Smooth muscle cell (in vitro differentiated cells): ENCODE measurements around the gene KRTAP5-6. TPM values are rescaled to one million over a fixed set of nuclear protein-coding genes. Genes with fewer than 3 reads are reported as not detected.
A peak's percentile ranks its signal among the peaks of the same experiment; 100 is the strongest.
"Not testable (repeated sequence)": the region's sequence is repeated elsewhere in the genome, so short reads cannot be mapped to it uniquely, and the experiment has no call there.

Source experiments
- DNase-seq: peaks from one replicate; lab custom pipeline; 2025; ENCODE audit not compliant: unreplicated experiment; lab: John Stamatoyannopoulos, UW
- H2AFZ ChIP-seq: fragments of 200-600 bp; sonication (generic); 2 replicates; pipeline ENCODE4 v1.6.0; 2016; ENCODE audit warnings: antibody characterized with exemption, low read depth, mild to moderate bottlenecking
- H3F3A ChIP-seq: fragments of 200-600 bp; sonication (generic); 2 replicates; pipeline ENCODE4 v1.6.0; 2017; ENCODE audit warnings: antibody characterized with exemption, low read depth
- H3K27ac ChIP-seq: fragments of 200-600 bp; sonication (generic); 2 replicates; pipeline ENCODE4 v1.5.1; 2016; ENCODE audit warnings: low read depth, mild to moderate bottlenecking
- H3K27me3 ChIP-seq: fragments of 200-600 bp; sonication (generic); 2 replicates; pipeline ENCODE4 v1.6.1; 2016; ENCODE audit warnings: low read depth, mild to moderate bottlenecking
- H3K36me3 ChIP-seq: fragments of 200-600 bp; sonication (generic); 2 replicates; pipeline ENCODE4 v1.5.1; 2016; ENCODE audit warnings: low read depth
- H3K4me1 ChIP-seq: fragments of 200-600 bp; sonication (generic); 2 replicates; pipeline ENCODE4 v1.5.1; 2016; ENCODE audit warnings: low read depth
- H3K4me2 ChIP-seq: fragments of 200-600 bp; sonication (generic); 2 replicates; pipeline ENCODE4 v1.6.0; 2016; ENCODE audit warnings: mild to moderate bottlenecking
- H3K4me3 ChIP-seq: fragments of 200-600 bp; sonication (generic); 2 replicates; pipeline ENCODE4 v1.5.1; 2016; ENCODE audit warnings: mild to moderate bottlenecking
- H3K79me2 ChIP-seq: fragments of 200-600 bp; sonication (generic); 2 replicates; pipeline ENCODE4 v1.6.0; 2016; ENCODE audit warnings: low read depth, mild to moderate bottlenecking
- H3K9ac ChIP-seq: fragments of 200-600 bp; sonication (generic); 2 replicates; pipeline ENCODE4 v1.6.0; 2016; ENCODE audit warnings: low read depth
- H3K9me3 ChIP-seq: fragments of 200-600 bp; sonication (generic); replicated peaks from 2 replicates; pipeline ENCODE4 v1.5.1; 2016; ENCODE audit warnings: low read depth
- H4K20me1 ChIP-seq: fragments of 200-600 bp; sonication (generic); 2 replicates; pipeline ENCODE4 v1.6.0; 2016; ENCODE audit warnings: low read depth
- CTCF ChIP-seq: fragments of 200-600 bp; sonication (generic); IDR thresholded peaks from 2 replicates; pipeline ENCODE4 v1.5.1; 2017; ENCODE audit warnings: borderline replicate concordance, mild to moderate bottlenecking, antibody characterized with exemption; ENCODE audit not compliant: insufficient read depth, poor library complexity, severe bottlenecking
- WGBS: methylation state at CpG from one replicate; pipeline ENCODE4 v1.1.7; 2016; ENCODE audit warnings: low lambda C conversion rate; 5-methylcytosine and 5-hydroxymethylcytosine counted together
- polyA plus RNA-seq: library from polyadenylated mRNA; unstranded; fragments of >200 nt; fragmentation: Nextera tagmentation; extraction: Ambion mirVana; gene quantifications from 2 replicates; pipeline ENCODE4 v1.2.1, GENCODE V29; 2016
- total RNA-seq: library from RNA; depleted of rRNA; stranded (reverse); fragments of >200 nt; gene quantifications from 2 replicates; pipeline ENCODE4 v1.2.3, GENCODE V29; 2014

KRTAP5-6 gene
- total and polyA plus RNA-seq, 2 experiments from 2014 or later = not detected

DNA sequence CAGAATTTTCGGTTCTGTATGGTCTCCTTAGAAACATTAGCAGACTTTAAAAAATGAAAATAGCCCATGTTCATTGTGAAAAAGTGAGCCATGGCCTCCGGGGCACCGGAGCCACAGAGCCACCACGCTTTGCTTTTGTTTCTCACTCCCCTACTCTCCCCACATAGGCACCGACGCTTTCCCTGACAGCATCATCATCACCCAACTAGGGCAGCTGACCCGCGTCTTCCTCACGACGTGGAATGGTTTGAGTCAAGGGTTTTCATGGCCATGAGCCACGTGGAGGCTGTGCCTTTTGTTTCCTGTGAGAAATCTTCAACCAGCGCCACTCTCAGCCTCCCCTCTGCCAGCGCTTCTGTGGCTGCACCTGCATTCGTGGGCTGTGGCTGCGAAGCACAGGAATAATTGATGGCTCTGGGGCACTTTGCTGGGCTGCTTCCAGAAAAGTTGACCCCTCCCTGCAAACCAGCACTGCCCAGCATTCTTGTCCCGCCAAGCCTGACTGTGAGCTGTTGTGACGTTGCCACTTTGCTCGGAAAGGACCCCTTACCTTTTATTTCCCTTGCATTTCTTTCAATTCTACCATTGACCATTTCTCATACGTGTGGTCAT lies 8.6 kb upstream of the KRTAP5-6 start:
- not testable (repeated sequence) for H3K9ac ChIP-seq, H3K4me2 ChIP-seq, H4K20me1 ChIP-seq, H3K79me2 ChIP-seq, H3K9me3 ChIP-seq, DNase-seq, H3K27ac ChIP-seq, H3K27me3 ChIP-seq, H2AFZ ChIP-seq, H3F3A ChIP-seq, H3K36me3 ChIP-seq, H3K4me3 ChIP-seq
- 90% methylated on average over 19 of the region's 19 CpGs for WGBS
- H3K4me1 ChIP-seq = peaks cover 14% of the 10 kb centered on the region

DNA sequence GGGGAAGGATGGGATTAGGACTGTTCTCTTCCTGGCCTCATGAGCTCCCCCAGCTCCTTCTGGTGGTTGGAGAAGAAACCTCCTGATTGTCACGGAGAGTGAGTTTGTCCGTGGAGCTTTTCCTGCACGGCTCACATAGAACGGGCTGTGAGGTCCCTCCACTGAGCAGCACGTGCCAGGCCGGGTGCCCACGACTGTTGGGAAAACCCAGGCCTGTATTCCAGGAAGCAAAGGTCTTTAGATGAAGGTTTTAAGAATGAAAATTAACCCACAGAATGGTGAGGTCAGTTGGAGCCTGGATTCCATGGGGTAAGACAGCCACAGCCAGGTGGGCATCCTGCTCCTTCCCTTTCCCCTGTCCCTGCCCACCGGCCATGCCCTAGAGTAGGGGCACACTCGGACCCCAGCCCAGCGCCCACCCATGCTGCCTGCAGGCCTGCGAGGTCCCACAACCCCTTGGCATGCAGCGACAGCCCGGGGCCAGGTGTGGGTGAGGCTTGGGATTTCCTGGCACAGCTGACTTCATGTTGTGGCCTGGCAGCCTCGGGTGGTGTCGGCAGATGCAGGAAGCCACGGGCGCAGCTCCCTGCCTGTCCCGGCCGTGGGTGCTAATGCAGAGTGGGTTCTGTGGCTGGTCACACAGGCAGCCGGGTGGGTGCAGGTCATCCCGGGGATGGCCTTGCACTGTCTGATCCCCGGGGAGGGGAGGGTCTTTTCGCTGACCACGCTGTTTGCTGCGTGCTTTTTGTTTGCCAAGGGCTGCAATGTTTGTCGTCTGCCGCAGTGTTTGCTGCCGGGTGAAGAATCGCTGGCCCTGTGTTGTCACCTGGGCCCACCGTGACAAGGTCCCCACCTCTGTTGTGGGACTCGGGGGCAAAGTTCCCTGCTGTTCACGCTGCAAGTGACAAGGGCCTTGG lies 7.5 kb upstream of the KRTAP5-6 start:
- not testable (repeated sequence) for DNase-seq, H3K4me3 ChIP-seq, H3K79me2 ChIP-seq, H3K9ac ChIP-seq, H4K20me1 ChIP-seq, H3K27me3 ChIP-seq, H3K36me3 ChIP-seq, H3K27ac ChIP-seq, H3F3A ChIP-seq, H3K4me2 ChIP-seq, H3K9me3 ChIP-seq, H2AFZ ChIP-seq
- peaks cover 19% of the 10 kb centered on the region for H3K4me1 ChIP-seq
- WGBS = 82% methylated on average over 32 of the region's 32 CpGs

GRCh38 chr11:1690167-1691025 lies 6.6 kb upstream of the KRTAP5-6 start:
- WGBS = 63% methylated on average over 18 of the region's 22 CpGs
- Histone ChIP-seq H2AFZ (no peak overlapping the region), H3K36me3 (no peaks in the 10 kb centered on the region)

More at GRCh38 chr11:1690167-1691025, 6.6 kb upstream of the KRTAP5-6 start:
- no peak overlapping the region for H3K27ac ChIP-seq
- no peak for TF ChIP-seq CTCF
- H3K9me3 ChIP-seq = no peaks in the 10 kb centered on the region
- no peaks in the 10 kb centered on the region for H3K79me2 ChIP-seq
- no peak for DNase-seq
- H3F3A ChIP-seq = peaks cover 6% of the 10 kb centered on the region
- peak overlapping the region; percentile 63 for H3K4me2 ChIP-seq
- no peaks in the 10 kb centered on the region for H3K27me3 ChIP-seq
- peaks cover 19% of the 10 kb centered on the region for H3K4me1 ChIP-seq
- no peaks in the 10 kb centered on the region for H4K20me1 ChIP-seq
- no peak overlapping the region for H3K9ac ChIP-seq
- H3K4me3 ChIP-seq = no peak overlapping the region
